Fibroblast of upper back skin (primary cell): ENCODE results near the gene GMDS.

Experiments
- DNase-seq: peaks from one replicate; pipeline ENCODE4 v3.0.0-alpha.2; 2013

GMDS gene

DNA sequence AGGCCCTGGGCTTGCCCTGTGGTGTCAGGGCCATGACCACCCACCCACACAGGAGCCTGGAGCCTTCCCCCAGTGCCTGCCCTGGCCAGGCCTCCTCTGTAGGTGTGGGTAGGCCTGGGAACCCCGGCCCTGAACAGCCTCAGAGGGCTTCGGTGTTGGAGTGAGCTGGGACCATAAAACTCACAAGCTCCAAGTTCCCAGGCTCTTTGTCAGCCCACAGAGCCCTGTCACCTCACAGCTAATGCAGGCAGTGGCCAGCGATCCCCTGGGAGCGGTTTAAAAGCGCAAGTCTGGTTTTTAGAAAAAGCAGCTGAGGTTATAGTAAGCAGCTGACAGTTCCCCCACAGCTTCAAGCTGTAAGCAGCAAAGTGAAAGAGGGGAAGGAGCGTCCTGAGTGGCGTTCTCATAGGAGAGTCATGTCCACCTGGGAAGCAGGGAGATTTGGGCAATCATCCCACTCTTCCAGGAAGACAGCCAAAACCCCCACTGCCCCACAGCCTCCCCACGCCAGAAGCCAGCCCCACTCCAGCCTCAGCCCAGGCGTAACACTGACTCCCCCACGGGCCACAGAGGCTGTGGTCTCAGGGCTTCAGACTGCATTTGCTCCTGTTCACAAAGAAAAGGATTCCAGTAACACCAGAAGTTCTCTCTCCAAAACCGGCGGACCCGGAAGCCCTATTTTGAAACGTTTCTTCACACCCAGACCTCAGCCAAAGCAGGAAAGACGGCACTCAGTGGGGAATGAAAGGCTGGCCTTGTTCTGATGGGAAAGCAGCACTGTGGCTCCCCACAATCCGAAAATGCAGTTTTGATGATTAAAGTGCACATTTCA is 670.0 kb downstream of the GMDS start:
- peak; percentile 35 for DNase-seq

DNA sequence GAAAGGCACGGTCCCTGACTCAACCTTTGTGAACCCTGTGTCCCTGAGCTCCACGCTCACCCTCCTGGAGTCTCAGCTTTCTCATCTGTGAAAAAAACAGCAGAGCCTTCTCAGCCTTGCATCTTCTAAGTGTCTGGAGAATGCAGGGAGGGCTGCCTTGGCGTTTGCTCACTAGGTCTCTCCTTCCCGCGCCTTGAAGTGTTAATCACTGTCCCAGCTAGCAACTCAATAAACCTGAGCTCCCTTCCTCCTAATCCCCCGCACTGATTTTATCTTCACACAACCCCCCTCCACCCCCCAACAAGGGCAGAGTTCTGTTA is 670.6 kb downstream of the GMDS start:
- DNase-seq = no peak

DNA sequence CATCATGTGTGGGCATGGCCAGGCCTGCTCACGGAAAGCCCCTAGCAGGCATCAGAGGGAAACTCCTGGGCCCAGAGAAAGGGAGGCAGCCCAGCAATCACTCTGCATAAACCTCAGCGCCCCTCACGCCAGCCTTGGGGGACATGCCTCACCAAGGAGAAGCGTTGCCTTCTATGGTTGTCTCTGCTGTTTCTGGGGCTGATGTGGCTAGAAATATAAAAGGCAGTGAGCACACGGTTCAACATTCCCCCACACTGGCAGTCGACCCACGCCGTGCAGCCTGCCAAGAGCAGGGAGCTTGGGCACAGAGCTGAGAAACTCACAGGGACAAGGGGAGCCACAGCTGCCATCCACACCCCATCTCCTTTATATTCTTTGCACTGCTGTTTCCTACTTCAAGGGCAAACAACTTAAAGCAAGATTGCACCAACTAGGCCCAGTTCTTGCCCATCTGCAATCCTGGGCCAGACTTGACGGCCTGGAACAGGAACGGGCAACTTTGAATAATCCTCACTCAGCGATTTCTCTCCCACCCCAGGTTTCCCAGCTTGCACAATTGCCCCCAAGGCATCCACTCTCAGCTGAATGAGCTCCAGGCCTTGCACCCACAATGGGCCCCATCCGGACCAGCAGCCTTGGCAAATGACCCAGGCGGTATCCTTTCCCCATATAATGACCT is 671.2 kb downstream of the GMDS start:
- DNase-seq = no peak
